HG02571 (cell line): ENCODE measurements around the gene PRXL2B.

ENCODE experiments used
- ATAC-seq: cut with Tn5 transposase; IDR thresholded peaks from one replicate; pipeline ENCODE4 v1.9.1; 2021; ENCODE audit warnings: mild to moderate bottlenecking, moderate library complexity; ENCODE audit not compliant: unreplicated experiment

PRXL2B gene

GRCh38 chr1:2584686-2585317, 1.8 kb upstream of the PRXL2B start:
- no peak for ATAC-seq

DNA sequence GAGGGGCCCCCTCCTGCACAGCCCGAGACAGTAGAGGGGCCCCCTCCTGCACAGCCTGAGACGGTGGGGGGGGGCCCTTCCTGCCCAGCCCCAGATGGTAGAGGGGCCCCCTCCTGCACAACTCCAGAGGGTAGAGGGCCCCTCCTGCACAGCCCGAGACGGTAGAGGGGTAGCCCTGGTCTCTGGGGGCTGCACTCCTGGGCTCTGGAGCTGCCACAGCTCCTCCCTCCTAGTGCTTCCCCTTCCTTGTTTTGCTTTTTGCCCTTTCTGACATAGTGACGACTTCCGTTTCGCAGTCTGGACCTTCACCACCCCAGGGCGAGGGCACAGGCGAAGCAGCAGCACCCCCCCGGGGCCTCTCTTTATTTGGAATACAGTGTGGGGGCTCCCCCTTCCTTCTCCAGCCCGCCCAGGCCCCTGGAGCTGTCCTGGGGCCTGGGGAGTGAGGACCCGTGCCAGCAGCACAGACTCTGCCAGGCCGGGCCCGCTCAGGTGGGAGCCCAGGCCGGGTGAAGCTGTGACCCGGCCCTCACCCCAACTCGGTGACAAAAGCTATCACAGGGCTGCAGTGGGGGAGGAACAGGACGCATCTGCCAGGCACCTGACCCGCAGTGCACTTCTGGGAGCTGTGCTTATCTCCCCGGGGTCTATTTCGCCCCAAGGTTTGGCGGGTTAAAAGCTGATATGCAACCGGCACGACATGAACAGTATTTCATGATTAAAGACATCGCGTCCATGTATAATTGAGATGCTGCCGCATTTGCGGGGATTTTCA, 1.1 kb upstream of the PRXL2B start:
- ATAC-seq: peak; percentile 30

GRCh38 chr1:2587071-2587859, 688 bp downstream of the PRXL2B start:
- ATAC-seq: no peak

- no peak for ATAC-seq
Observed at GRCh38 chr1:2587860-2588571, 1.4 kb downstream of the PRXL2B start.

DNA sequence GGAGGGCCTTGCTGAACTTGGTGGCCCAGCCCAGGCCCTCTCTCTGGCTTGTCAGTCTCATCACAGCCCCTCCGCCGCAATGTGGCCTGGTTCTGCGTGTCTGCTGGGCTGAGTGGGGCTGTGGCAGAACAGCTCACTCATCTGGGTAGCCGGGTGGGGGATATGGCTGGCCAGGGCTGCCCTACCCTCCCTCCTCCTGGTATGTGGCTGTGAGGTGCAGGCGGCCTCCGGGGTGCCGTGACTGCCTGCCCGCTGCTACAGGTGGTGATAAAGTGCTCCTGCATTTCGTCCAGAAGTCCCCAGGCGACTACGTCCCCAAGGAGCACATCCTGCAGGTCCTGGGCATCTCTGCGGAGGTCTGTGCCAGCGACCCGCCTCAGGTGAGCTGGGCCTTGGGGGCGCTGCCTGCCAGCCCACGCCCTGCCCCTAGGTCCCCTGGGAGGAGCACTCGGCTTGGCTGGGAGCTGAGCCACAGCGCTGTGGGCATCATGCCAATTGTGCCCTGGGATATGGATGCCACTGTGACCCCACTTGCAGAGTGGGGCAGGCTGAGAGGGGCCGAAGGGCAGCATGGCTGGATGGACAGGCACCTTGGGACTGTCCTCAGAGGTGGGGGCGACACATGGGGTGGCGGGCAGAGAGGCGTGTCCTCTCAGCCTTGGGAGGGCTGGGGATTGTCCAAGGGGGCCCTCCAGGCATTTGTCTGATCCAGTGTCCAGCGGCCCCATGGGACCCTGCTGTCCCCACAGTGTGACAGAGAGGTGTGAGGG, 2.3 kb downstream of the PRXL2B start:
- no peak for ATAC-seq

- ATAC-seq: no peak
Observed at GRCh38 chr1:2589431-2590232, 3.1 kb downstream of the PRXL2B start.

- no peak for ATAC-seq
Observed at GRCh38 chr1:2590233-2591141, 3.9 kb downstream of the PRXL2B start.

- ATAC-seq: no peak
Observed at GRCh38 chr1:2591233-2591580, 4.6 kb downstream of the PRXL2B start.

GRCh38 chr1:2591581-2592261, 5.1 kb downstream of the PRXL2B start:
- no peak for ATAC-seq

- no peak for ATAC-seq
Observed at GRCh38 chr1:2592672-2593071, 6.1 kb downstream of the PRXL2B start.

GRCh38 chr1:2593251-2593878, 6.8 kb downstream of the PRXL2B start:
- ATAC-seq: no peak

GRCh38 chr1:2594001-2594640, 7.5 kb downstream of the PRXL2B start:
- ATAC-seq: no peak

DNA sequence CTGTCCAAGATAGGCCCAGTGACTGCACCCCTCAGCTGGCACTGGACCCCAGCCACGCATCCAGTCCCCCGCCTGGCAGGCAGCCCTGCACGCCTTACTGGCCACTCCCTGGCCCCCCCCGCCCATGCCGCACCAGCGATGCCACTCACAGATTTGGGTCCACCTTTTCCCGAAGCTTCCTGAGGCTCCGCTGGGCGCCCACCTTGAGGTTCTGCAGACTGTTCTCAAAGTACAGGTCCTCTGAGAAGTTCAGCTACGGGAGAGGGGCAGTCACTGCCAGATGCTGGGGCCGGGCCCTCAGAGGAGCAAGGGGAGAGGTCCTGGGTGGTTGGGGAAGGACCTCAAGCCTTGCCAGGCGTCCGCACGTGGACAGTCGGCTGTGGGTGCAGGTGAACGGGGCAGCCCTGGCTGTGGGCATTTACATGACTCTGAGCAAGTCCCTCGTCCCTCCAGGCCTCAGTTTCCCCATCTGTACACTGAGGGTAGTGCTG, 8.1 kb downstream of the PRXL2B start:
- no peak for ATAC-seq

GRCh38 chr1:2595261-2595811, 8.8 kb downstream of the PRXL2B start:
- no peak for ATAC-seq

- ATAC-seq: no peak
Observed at GRCh38 chr1:2595812-2596529, 9.4 kb downstream of the PRXL2B start.
